Bronchial epithelial cell (primary cell): Measurements from ENCODE around the gene IGF2BP2. TPM values are rescaled to one million over a fixed set of nuclear protein-coding genes. Genes with fewer than 3 reads are reported as not detected.
A peak's percentile ranks its signal among the peaks of the same experiment; 100 is the strongest.

Source experiments
- DNase-seq: peaks from one replicate; pipeline ENCODE4 v3.0.0-alpha.2; 2010; ENCODE audit warnings: low read depth
- FAIRE-seq: peaks from 2 replicates; lab custom pipeline; 2011; peaks lifted over from hg19 to GRCh38; lab: Jason Lieb, UNC
- H3K27me3 ChIP-seq: 2 replicates; pipeline ENCODE4 v1.5.1; 2011; ENCODE audit warnings: low read length; ENCODE audit not compliant: control insufficient read depth, insufficient read depth
- H3K36me3 ChIP-seq: 2 replicates; pipeline ENCODE4 v1.5.1; 2011; ENCODE audit warnings: low read length; ENCODE audit not compliant: control insufficient read depth, insufficient read depth
- H3K4me3 ChIP-seq: 2 replicates; pipeline ENCODE4 v1.5.1; 2011; ENCODE audit warnings: mild to moderate bottlenecking, low read depth, low read length, control low read depth
- CTCF ChIP-seq: IDR thresholded peaks from 2 replicates; pipeline ENCODE4 v1.5.1; 2011; ENCODE audit warnings: mild to moderate bottlenecking, moderate library complexity, low read length, control low read depth, inconsistent platforms; ENCODE audit not compliant: insufficient read depth, severe bottlenecking
- total RNA-seq: library from RNA; depleted of rRNA; stranded (reverse); fragments of >200 nt; gene quantifications from 2 replicates; pipeline ENCODE4 v1.2.1, GENCODE V29; 2014

Gene IGF2BP2
- total RNA-seq, 1 donor from 2014 or later: 37.1 TPM

- H3K27me3 ChIP-seq: no peaks in the 10 kb centered on the region
- peak; percentile 72 for DNase-seq
- peak; percentile 40 for FAIRE-seq
- peaks cover 13% of the 10 kb centered on the region for H3K36me3 ChIP-seq
- H3K4me3 ChIP-seq: no peak overlapping the region
- peak; percentile 99 for TF ChIP-seq CTCF
Observed at GRCh38 chr3:185659942-185660921, 164.6 kb downstream of the IGF2BP2 start.

GRCh38 chr3:185658943-185659342, 165.9 kb downstream of the IGF2BP2 start:
- Histone ChIP-seq H3K36me3 (peaks cover 18% of the 10 kb centered on the region), H3K4me3 (no peak overlapping the region), H3K27me3 (no peaks in the 10 kb centered on the region)
- FAIRE-seq: no peak
- no peak for TF ChIP-seq CTCF
- DNase-seq: no peak

- FAIRE-seq: peak; percentile 94
- Histone ChIP-seq H3K36me3 (peaks cover 20% of the 10 kb centered on the region), H3K4me3 (no peak overlapping the region), H3K27me3 (no peaks in the 10 kb centered on the region)
- DNase-seq: peak; percentile 97
- TF ChIP-seq CTCF: no peak
Observed at GRCh38 chr3:185658504-185658912, 166.3 kb downstream of the IGF2BP2 start.

GRCh38 chr3:185657691-185658503, 166.9 kb downstream of the IGF2BP2 start:
- H3K27me3 ChIP-seq: no peaks in the 10 kb centered on the region
- no peak for DNase-seq
- peaks cover 19% of the 10 kb centered on the region for H3K36me3 ChIP-seq
- no peak overlapping the region for H3K4me3 ChIP-seq
- FAIRE-seq: no peak
- TF ChIP-seq CTCF: no peak

GRCh38 chr3:185657211-185657610, 167.6 kb downstream of the IGF2BP2 start:
- Histone ChIP-seq H3K36me3 (peaks cover 21% of the 10 kb centered on the region), H3K4me3 (no peak overlapping the region)
- FAIRE-seq: peak; percentile 58

More at GRCh38 chr3:185657211-185657610, 167.6 kb downstream of the IGF2BP2 start:
- no peaks in the 10 kb centered on the region for H3K27me3 ChIP-seq
- DNase-seq: no peak
- no peak for TF ChIP-seq CTCF
